Subcutaneous abdominal adipose tissue (tissue), 5 donors: Measurements from ENCODE around the gene ASPRV1.
"Not testable (repeated sequence)": the region's sequence is repeated elsewhere in the genome, so short reads cannot be mapped to it uniquely, and the experiment has no call there.

ENCODE experiments used
- H3K27ac ChIP-seq: one replicate; pipeline ENCODE4 v1.7.0; 2013; ENCODE audit warnings: low read depth, mild to moderate bottlenecking, inconsistent platforms, low read length, moderate library complexity
- H3K27me3 ChIP-seq, 5 donors: one replicate each; pipeline ENCODE4 v1.7.0; 2013; ENCODE audit warnings: low read length in 5 of 5, inconsistent platforms in 1 of 5; ENCODE audit not compliant: control insufficient read depth in 5 of 5, insufficient read depth in 4 of 5
- H3K36me3 ChIP-seq, 5 donors: one replicate each; pipeline ENCODE4 v1.7.0; 2013; ENCODE audit warnings: low read length in 5 of 5; ENCODE audit not compliant: control insufficient read depth in 5 of 5, insufficient read depth in 5 of 5
- H3K4me1 ChIP-seq, 5 donors: one replicate each; pipeline ENCODE4 v1.7.0; 2013; ENCODE audit warnings: low read length in 5 of 5, mild to moderate bottlenecking in 3 of 5, moderate library complexity in 1 of 5; ENCODE audit not compliant: control insufficient read depth in 5 of 5, insufficient read depth in 5 of 5
- H3K4me3 ChIP-seq, 5 donors: one replicate each; pipeline ENCODE4 v1.7.0; 2013; ENCODE audit warnings: low read length in 5 of 5, low read depth in 1 of 5
- H3K9ac ChIP-seq, 5 donors: one replicate each; pipeline ENCODE4 v1.7.0; 2013; ENCODE audit warnings: low read length in 5 of 5, mild to moderate bottlenecking in 4 of 5, moderate library complexity in 3 of 5
- H3K9me3 ChIP-seq, 5 donors: one replicate each; pipeline ENCODE4 v1.7.0; 2013; ENCODE audit warnings: low read length in 5 of 5; ENCODE audit not compliant: control insufficient read depth in 5 of 5
- donor health status: healthy.
- donor health status: healthy.
- donor health status: healthy.
- donor health status: healthy.
- donor health status: healthy.

The ASPRV1 gene

GRCh38 chr2:69952336-69953115, 8.9 kb downstream of the ASPRV1 start:
- Histone ChIP-seq H3K4me1 (peaks cover 0 to 18% (median 4%) of the 10 kb centered on the region in 5 donors), H3K9ac (no peak overlapping the region), H3K36me3 (no peaks in the 10 kb centered on the region), H3K27me3 (peaks cover 0 to 5% (median 0%) of the 10 kb centered on the region in 5 donors), H3K4me3 (no peak overlapping the region), H3K27ac (no peak overlapping the region), H3K9me3 (no peaks in the 10 kb centered on the region)

- not testable (repeated sequence) for H3K4me3 ChIP-seq, H3K9ac ChIP-seq, H3K9me3 ChIP-seq, H3K36me3 ChIP-seq, H3K27ac ChIP-seq, H3K27me3 ChIP-seq
- peaks cover 0 to 18% (median 5%) of the 10 kb centered on the region in 5 donors for H3K4me1 ChIP-seq
Measured at GRCh38 chr2:69950671-69951070, 10.8 kb downstream of the ASPRV1 start.

DNA sequence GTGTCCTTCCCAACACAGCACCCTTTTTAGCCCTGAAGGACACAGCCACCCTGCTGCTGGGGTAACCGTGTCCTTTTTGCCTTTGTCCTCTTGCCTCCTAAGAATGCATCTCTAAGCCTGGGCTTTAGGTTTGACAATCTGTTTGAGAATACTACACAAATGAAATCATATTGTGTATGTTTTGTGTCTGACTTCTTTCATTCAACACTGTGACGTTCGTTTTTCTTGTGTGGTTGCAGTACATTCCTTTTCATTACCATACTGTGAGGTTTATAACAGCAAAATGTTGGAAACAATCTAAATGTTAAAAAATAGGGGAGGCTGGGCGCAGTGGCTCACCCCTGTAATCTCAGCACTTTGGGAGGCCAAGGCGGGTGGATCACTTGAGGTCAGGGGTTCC, 11.2 kb downstream of the ASPRV1 start:
- H3K27ac ChIP-seq, result no peak overlapping the region
- no peak overlapping the region for H3K9ac ChIP-seq
- H3K36me3 ChIP-seq, result no peaks in the 10 kb centered on the region
- peaks cover 0 to 18% (median 5%) of the 10 kb centered on the region in 5 donors for H3K4me1 ChIP-seq
- H3K4me3 ChIP-seq, result no peak overlapping the region
- no peaks in the 10 kb centered on the region for H3K9me3 ChIP-seq
- peaks cover 0 to 5% (median 0%) of the 10 kb centered on the region in 5 donors for H3K27me3 ChIP-seq

- Histone ChIP-seq H3K27ac (no peak overlapping the region), H3K36me3 (no peaks in the 10 kb centered on the region), H3K9ac (no peak overlapping the region), H3K9me3 (no peaks in the 10 kb centered on the region), H3K4me1 (peaks cover 0 to 18% (median 8%) of the 10 kb centered on the region in 5 donors), H3K27me3 (peaks cover 0 to 5% (median 0%) of the 10 kb centered on the region in 5 donors), H3K4me3 (no peak overlapping the region)
Measured at GRCh38 chr2:69948963-69949645, 12.3 kb downstream of the ASPRV1 start.

GRCh38 chr2:69948032-69948962, 13.1 kb downstream of the ASPRV1 start:
- Histone ChIP-seq H3K4me1 (peaks cover 0 to 18% (median 8%) of the 10 kb centered on the region in 5 donors), H3K27ac (no peak overlapping the region), H3K9me3 (no peaks in the 10 kb centered on the region), H3K9ac (peak overlapping the region in 1 of 5 donors; percentile 18), H3K4me3 (no peak overlapping the region), H3K27me3 (peaks cover 0 to 5% (median 0%) of the 10 kb centered on the region in 5 donors), H3K36me3 (peaks cover 0 to 5% (median 4%) of the 10 kb centered on the region in 5 donors)

- Histone ChIP-seq H3K27me3 (peaks cover 0 to 5% (median 0%) of the 10 kb centered on the region in 5 donors), H3K9me3 (no peaks in the 10 kb centered on the region), H3K4me3 (no peak overlapping the region), H3K4me1 (peaks cover 0 to 13% (median 4%) of the 10 kb centered on the region in 5 donors), H3K27ac (no peak overlapping the region), H3K36me3 (peaks cover 4 to 13% (median 11%) of the 10 kb centered on the region in 5 donors), H3K9ac (no peak overlapping the region)
Measured at GRCh38 chr2:69947325-69947931, 14.0 kb downstream of the ASPRV1 start.

GRCh38 chr2:69946351-69947324, 14.8 kb downstream of the ASPRV1 start:
- peaks cover 0 to 5% (median 0%) of the 10 kb centered on the region in 5 donors for H3K27me3 ChIP-seq
- H3K4me1 ChIP-seq, result peaks cover 0 to 13% (median 4%) of the 10 kb centered on the region in 5 donors
- no peak overlapping the region for H3K9ac ChIP-seq
- peaks cover 11 to 20% (median 12%) of the 10 kb centered on the region in 5 donors for H3K36me3 ChIP-seq
- H3K4me3 ChIP-seq, result no peak overlapping the region
- H3K9me3 ChIP-seq, result no peaks in the 10 kb centered on the region
- no peak overlapping the region for H3K27ac ChIP-seq

DNA sequence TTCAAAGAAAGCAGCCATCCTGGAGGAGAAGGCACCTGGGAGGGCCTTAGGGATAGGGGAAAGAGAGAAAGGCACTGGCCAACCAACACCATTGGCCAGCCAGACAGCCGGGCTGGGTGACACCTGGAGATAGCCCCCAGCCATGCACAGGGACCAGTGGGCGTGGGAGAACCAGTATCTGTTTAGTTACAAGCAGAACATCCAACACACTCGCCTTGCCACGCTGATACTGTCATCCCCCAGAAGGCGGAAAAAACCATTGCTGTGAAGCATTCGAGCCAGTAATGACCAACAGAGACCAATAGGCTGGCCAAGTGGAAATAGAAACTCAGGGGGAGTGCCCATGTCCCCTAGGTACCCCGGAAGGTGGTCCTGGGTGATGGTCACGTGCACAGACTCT, 15.5 kb downstream of the ASPRV1 start:
- no peaks in the 10 kb centered on the region for H3K9me3 ChIP-seq
- no peak overlapping the region for H3K27ac ChIP-seq
- no peak overlapping the region for H3K4me3 ChIP-seq
- H3K36me3 ChIP-seq, result peaks cover 11 to 24% (median 14%) of the 10 kb centered on the region in 5 donors
- peaks cover 0 to 5% (median 0%) of the 10 kb centered on the region in 5 donors for H3K27me3 ChIP-seq
- peaks cover 0 to 13% (median 4%) of the 10 kb centered on the region in 5 donors for H3K4me1 ChIP-seq
- H3K9ac ChIP-seq, result no peak overlapping the region
